Measurements from ENCODE around the gene KIAA1671. TPM values are rescaled to one million over a fixed set of nuclear protein-coding genes. Genes with fewer than 3 reads are reported as not detected.

The KIAA1671 gene
- total RNA-seq, 1 experiment from 2014 or later, result 12.8 TPM

GRCh38 chr22:24942301-24942700, 10.2 kb upstream of the KIAA1671 start:
- TF ChIP-seq EZH2 (IDR thresholded peaks at IDR 0.05; ENCODE audit: borderline replicate concordance, low read depth, low read length, poor library complexity, severe bottlenecking) (no peak), CTCF (conservative IDR thresholded peaks at IDR 0.05; ENCODE audit: low read depth, low read length) (no peak)
- ChIA-PET CTCF (no interaction called here), POLR2A (ENCODE audit: low non-redundant PET) (no interaction called here)
- Histone ChIP-seq H3K36me3 (ENCODE audit: insufficient read depth, low read length, poor library complexity, severe bottlenecking) (no peaks in the 10 kb centered on the region), H3K27me3 (replicated peaks; ENCODE audit: insufficient read depth, low read depth, low read length, poor library complexity) (no peaks in the 10 kb centered on the region), H3K9me3 (ENCODE audit: low read depth, low read length, poor library complexity, severe bottlenecking) (no peaks in the 10 kb centered on the region), H3K4me3 (ENCODE audit: low read depth, low read length, poor library complexity, severe bottlenecking) (no peak overlapping the region), H3K4me1 (ENCODE audit: insufficient read depth, low read length, poor library complexity, severe bottlenecking) (no peaks in the 10 kb centered on the region), H3K27ac (ENCODE audit: low read depth, low read length, poor library complexity, severe bottlenecking) (no peak overlapping the region)
- no peak for DNase-seq (ENCODE audit: low spot score)
- intact Hi-C loops (cut with micrococcal nuclease; ENCODE audit: unreplicated experiment), result no loop called here
- BruUV-seq (replicated peaks), result no TSS peak

GRCh38 chr22:24944217-24944937, 8.1 kb upstream of the KIAA1671 start:
- ChIA-PET POLR2A (ENCODE audit: low non-redundant PET) (no interaction called here), CTCF (no interaction called here)
- Histone ChIP-seq H3K4me3 (ENCODE audit: low read depth, low read length, poor library complexity, severe bottlenecking) (no peak overlapping the region), H3K4me1 (ENCODE audit: insufficient read depth, low read length, poor library complexity, severe bottlenecking) (no peaks in the 10 kb centered on the region), H3K27me3 (replicated peaks; ENCODE audit: insufficient read depth, low read depth, low read length, poor library complexity) (no peaks in the 10 kb centered on the region), H3K9me3 (ENCODE audit: low read depth, low read length, poor library complexity, severe bottlenecking) (no peaks in the 10 kb centered on the region), H3K27ac (ENCODE audit: low read depth, low read length, poor library complexity, severe bottlenecking) (no peak overlapping the region), H3K36me3 (ENCODE audit: insufficient read depth, low read length, poor library complexity, severe bottlenecking) (no peaks in the 10 kb centered on the region)
- no TSS peak for BruUV-seq (replicated peaks)
- DNase-seq (ENCODE audit: low spot score), result no peak
- intact Hi-C loops (cut with micrococcal nuclease; ENCODE audit: unreplicated experiment), result no loop called here
- TF ChIP-seq CTCF (conservative IDR thresholded peaks at IDR 0.05; ENCODE audit: low read depth, low read length) (no peak), EZH2 (IDR thresholded peaks at IDR 0.05; ENCODE audit: borderline replicate concordance, low read depth, low read length, poor library complexity, severe bottlenecking) (no peak)

- BruUV-seq (replicated peaks), result no TSS peak
- Histone ChIP-seq H3K4me3 (ENCODE audit: low read depth, low read length, poor library complexity, severe bottlenecking) (no peak overlapping the region), H3K27ac (ENCODE audit: low read depth, low read length, poor library complexity, severe bottlenecking) (no peak overlapping the region), H3K4me1 (ENCODE audit: insufficient read depth, low read length, poor library complexity, severe bottlenecking) (no peaks in the 10 kb centered on the region), H3K36me3 (ENCODE audit: insufficient read depth, low read length, poor library complexity, severe bottlenecking) (no peaks in the 10 kb centered on the region), H3K9me3 (ENCODE audit: low read depth, low read length, poor library complexity, severe bottlenecking) (no peaks in the 10 kb centered on the region), H3K27me3 (replicated peaks; ENCODE audit: insufficient read depth, low read depth, low read length, poor library complexity) (no peaks in the 10 kb centered on the region)
- no peak for TF ChIP-seq EZH2 (IDR thresholded peaks at IDR 0.05; ENCODE audit: borderline replicate concordance, low read depth, low read length, poor library complexity, severe bottlenecking)
- no peak for TF ChIP-seq CTCF (conservative IDR thresholded peaks at IDR 0.05; ENCODE audit: low read depth, low read length)
- no peak for DNase-seq (ENCODE audit: low spot score)
- ChIA-PET CTCF (no interaction called here), POLR2A (ENCODE audit: low non-redundant PET) (no interaction called here)
- intact Hi-C loops (cut with micrococcal nuclease; ENCODE audit: unreplicated experiment), result no loop called here
Observed at GRCh38 chr22:24945430-24945829, 7.1 kb upstream of the KIAA1671 start.

Data from A673 (cell line).